Activated naive CD8-positive, alpha-beta T cell treated with anti-CD3 and anti-CD28 coated beads, Interleukin-2, amount 10 ng/mL, durations not matched to agents 7 days and 5 days (primary cell): ENCODE results near the gene PMS2. TPM values are rescaled to one million over a fixed set of nuclear protein-coding genes. Genes with fewer than 3 reads are reported as not detected.
"Not testable (repeated sequence)": the region's sequence is repeated elsewhere in the genome, so short reads cannot be mapped to it uniquely, and the experiment has no call there.

Source experiments
- ATAC-seq: fragments of 150-1000 bp; cut with Tn5 transposase; one replicate; pipeline ENCODE4 v1.10.0; 2021; ENCODE audit warnings: low read depth, moderate library complexity
- POLR2A ChIA-PET: fragments of 350-600 bp; sonication (Branson Sonifier 250); formaldehyde crosslinking; loops from one replicate; lab custom pipeline; 2021; ENCODE audit warnings: antibody characterized with exemption; lab: Charles Lee
- DNase-seq: peaks from one replicate; pipeline ENCODE4 v3.0.0; 2021
- H3K27ac Mint-ChIP-seq: one replicate; pipeline ENCODE4 v1.8.0; 2022; ENCODE audit warnings: mild to moderate bottlenecking, mixed read lengths
- H3K27me3 Mint-ChIP-seq: one replicate; pipeline ENCODE4 v1.8.0; 2022; ENCODE audit warnings: mild to moderate bottlenecking, moderate library complexity, mixed read lengths
- H3K36me3 Mint-ChIP-seq: one replicate; pipeline ENCODE4 v1.8.0; 2021; ENCODE audit warnings: mild to moderate bottlenecking, mixed read lengths
- H3K4me1 Mint-ChIP-seq: one replicate; pipeline ENCODE4 v1.8.0; 2021; ENCODE audit warnings: mixed read lengths
- H3K4me3 Mint-ChIP-seq: one replicate; pipeline ENCODE4 v1.8.0; 2022; ENCODE audit warnings: mild to moderate bottlenecking, moderate library complexity, mixed read lengths
- H3K9me3 Mint-ChIP-seq: one replicate; pipeline ENCODE4 v1.8.0; 2021; ENCODE audit warnings: mixed read lengths
- total RNA-seq, 2 experiments: library from RNA; stranded (reverse); gene quantifications; one replicate each; pipeline ENCODE4 v1.2.3, GENCODE V29; 2021

Gene PMS2
- total RNA-seq, 2 experiments from 2014 or later = 21.1 to 24.1 TPM

DNA sequence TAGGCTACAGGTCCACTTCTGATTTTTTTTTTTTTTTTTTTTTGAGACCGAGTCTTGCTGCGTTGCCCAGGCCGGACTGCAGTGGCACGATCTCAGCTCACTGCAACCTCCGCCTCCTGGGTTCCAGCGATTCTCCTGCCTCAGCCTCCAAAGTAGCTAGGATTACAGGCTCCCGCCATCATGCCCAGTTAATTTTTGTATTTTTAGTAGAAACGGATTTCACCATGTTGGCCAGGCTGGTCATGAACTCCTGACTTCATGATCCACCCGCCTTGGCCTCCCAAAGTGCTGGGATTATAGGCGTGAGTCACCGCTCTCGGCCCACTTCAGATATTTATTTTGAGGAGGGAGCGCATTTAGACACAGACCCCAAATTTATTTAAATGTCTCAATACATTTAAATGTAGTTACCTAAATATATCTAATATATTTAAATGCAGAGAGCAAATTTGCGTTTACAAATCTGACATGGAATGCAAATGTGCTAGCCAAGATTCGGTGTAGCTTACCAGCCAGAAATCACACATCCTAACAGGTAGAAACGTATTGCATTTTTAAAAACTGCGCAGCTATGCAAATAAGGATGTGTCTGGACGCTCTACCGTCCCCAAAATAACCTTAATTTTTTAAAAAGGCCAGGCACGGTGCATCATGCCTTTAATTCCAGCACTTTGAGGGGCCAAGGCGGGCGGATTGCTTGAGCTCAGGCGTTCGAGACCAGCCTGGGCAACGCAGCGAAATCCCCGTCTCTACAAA, 836 bp downstream of the PMS2 start:
- peak overlapping the region; percentile 89 for H3K4me3 Mint-ChIP-seq
- not testable (repeated sequence) for ATAC-seq, H3K27ac Mint-ChIP-seq, H3K9me3 Mint-ChIP-seq, H3K27me3 Mint-ChIP-seq, H3K36me3 Mint-ChIP-seq, DNase-seq
- POLR2A ChIA-PET = interaction anchor here (0.7 to 2.2 kb wide), 3 partner anchors 18 to 389 kb away, joined by 3 to 9 read pairs (median 3); no protein-coding TSS in a partner anchor
- peaks cover 22% of the 10 kb centered on the region for H3K4me1 Mint-ChIP-seq

- H3K4me3 Mint-ChIP-seq = peak overlapping the region; percentile 66
- H3K9me3 Mint-ChIP-seq = no peaks in the 10 kb centered on the region
- POLR2A ChIA-PET = no interaction called here
- peak overlapping the region; percentile 65 for H3K27ac Mint-ChIP-seq
- no peak for ATAC-seq
- H3K36me3 Mint-ChIP-seq = peaks cover 4% of the 10 kb centered on the region
- peaks cover 17% of the 10 kb centered on the region for H3K4me1 Mint-ChIP-seq
- H3K27me3 Mint-ChIP-seq = no peaks in the 10 kb centered on the region
- DNase-seq = no peak
Observed at GRCh38 chr7:6007386-6007785, 1.5 kb downstream of the PMS2 start.

DNA sequence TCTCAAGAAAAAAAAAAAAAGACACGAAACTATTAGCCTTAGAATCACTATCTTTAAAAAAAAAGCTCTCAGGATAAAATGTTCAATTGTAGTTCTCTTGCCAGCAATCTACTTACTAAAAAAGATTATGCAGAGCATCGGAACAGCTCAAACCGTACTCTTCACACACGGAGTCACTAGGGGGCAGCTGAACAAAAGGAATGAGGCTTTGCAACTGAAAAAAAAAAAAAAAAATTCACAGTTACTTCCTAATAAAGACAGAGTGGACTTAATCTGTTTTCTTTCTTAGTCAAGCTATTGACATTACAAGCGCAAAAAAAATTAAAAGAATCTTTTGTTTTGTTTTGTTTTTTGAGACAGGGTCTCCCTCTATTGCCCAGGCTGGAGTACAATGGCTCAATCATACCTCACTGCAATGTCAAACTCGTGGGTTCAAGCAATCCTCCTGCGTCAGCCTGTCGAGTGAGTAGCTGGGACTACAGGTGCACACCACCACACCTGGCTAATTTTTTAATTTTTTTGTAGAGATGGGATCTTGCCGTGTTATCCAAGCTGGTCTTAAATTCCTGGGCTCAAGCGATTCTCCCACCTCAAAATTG, 11.5 kb downstream of the PMS2 start:
- H3K4me1 Mint-ChIP-seq = peaks cover 1% of the 10 kb centered on the region
- ATAC-seq = no peak
- no peak overlapping the region for H3K4me3 Mint-ChIP-seq
- no peak overlapping the region for H3K27ac Mint-ChIP-seq
- H3K9me3 Mint-ChIP-seq = no peaks in the 10 kb centered on the region
- H3K36me3 Mint-ChIP-seq = peaks cover 15% of the 10 kb centered on the region
- no peak for DNase-seq
- H3K27me3 Mint-ChIP-seq = no peaks in the 10 kb centered on the region
- POLR2A ChIA-PET = interaction anchor here (1.2 kb wide), 1 partner anchor 109 kb away, joined by 3 read pairs; no protein-coding TSS in a partner anchor

DNA sequence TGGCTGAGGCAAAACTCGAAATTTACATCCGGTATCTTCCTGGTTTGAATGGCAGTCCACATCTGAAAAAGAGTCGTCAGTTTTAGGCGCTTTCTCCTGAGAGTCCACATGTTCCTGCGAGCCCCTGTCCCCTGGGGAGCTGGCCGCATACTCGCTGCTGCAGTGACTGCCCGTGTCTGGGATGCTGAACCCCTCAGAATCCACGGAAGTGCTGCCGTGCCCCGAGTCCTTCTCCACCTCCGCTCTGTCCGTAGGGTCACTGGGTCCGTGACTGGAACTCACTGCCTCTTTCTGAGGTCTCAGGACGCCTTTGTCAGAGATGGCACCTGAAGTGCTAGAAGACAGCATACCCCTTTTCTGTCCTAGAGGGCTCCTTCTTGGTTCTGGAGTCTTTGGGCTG, 21.8 kb downstream of the PMS2 start:
- POLR2A ChIA-PET, H3K9me3 Mint-ChIP-seq, H3K27me3 Mint-ChIP-seq, H3K4me3 Mint-ChIP-seq, H3K27ac Mint-ChIP-seq, DNase-seq, H3K4me1 Mint-ChIP-seq, ATAC-seq: not testable (repeated sequence)
- peaks cover 15% of the 10 kb centered on the region for H3K36me3 Mint-ChIP-seq

- POLR2A ChIA-PET, H3K27ac Mint-ChIP-seq, H3K9me3 Mint-ChIP-seq, H3K27me3 Mint-ChIP-seq, H3K4me1 Mint-ChIP-seq, H3K4me3 Mint-ChIP-seq, ATAC-seq, DNase-seq, H3K36me3 Mint-ChIP-seq: not testable (repeated sequence)
Observed at GRCh38 chr7:5979680-5980314, 29.1 kb downstream of the PMS2 start.

- H3K4me1 Mint-ChIP-seq, POLR2A ChIA-PET, H3K27me3 Mint-ChIP-seq, DNase-seq, H3K9me3 Mint-ChIP-seq, H3K36me3 Mint-ChIP-seq, H3K4me3 Mint-ChIP-seq, H3K27ac Mint-ChIP-seq, ATAC-seq: not testable (repeated sequence)
Observed at GRCh38 chr7:5973580-5973979, 35.3 kb downstream of the PMS2 start.

- POLR2A ChIA-PET, H3K4me1 Mint-ChIP-seq, DNase-seq, H3K27ac Mint-ChIP-seq, H3K4me3 Mint-ChIP-seq, H3K9me3 Mint-ChIP-seq, H3K27me3 Mint-ChIP-seq, H3K36me3 Mint-ChIP-seq: not testable (repeated sequence)
- ATAC-seq = peak; percentile 30
Observed at GRCh38 chr7:5970347-5970911, 38.4 kb downstream of the PMS2 start, which contains the start of gene RSPH10B. Gene RSPH10B (minus strand): TSS chr7:5970689. CDS start chr7:5967116, 3,573 bp downstream.

DNA sequence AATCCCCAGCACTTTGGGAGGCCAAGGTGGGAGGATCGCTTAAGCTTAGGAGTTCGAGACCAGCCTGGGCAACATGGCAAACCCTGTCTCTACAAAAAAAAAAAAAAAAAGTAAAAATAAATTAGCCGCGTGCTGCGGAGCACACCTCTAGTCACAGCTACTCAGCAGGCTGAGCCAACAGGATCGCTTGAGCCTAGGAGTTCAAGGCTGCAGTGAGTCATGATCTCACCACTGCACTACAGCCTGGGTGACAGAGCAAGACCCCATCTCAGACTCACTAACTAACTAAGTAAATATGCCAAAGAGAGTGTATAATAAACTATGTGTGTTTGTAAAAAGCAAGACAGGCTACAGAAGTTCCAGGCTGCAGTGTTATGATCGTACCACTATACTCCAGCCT, 45.0 kb downstream of the PMS2 start:
- H3K27me3 Mint-ChIP-seq, DNase-seq, H3K4me1 Mint-ChIP-seq, ATAC-seq, H3K27ac Mint-ChIP-seq, POLR2A ChIA-PET, H3K9me3 Mint-ChIP-seq, H3K36me3 Mint-ChIP-seq, H3K4me3 Mint-ChIP-seq: not testable (repeated sequence)

GRCh38 chr7:5963205-5963604, 45.6 kb downstream of the PMS2 start:
- H3K4me1 Mint-ChIP-seq, H3K4me3 Mint-ChIP-seq, H3K36me3 Mint-ChIP-seq, H3K27me3 Mint-ChIP-seq, H3K9me3 Mint-ChIP-seq, ATAC-seq, H3K27ac Mint-ChIP-seq, POLR2A ChIA-PET, DNase-seq: not testable (repeated sequence)

- DNase-seq, H3K36me3 Mint-ChIP-seq, POLR2A ChIA-PET, ATAC-seq, H3K4me1 Mint-ChIP-seq, H3K27me3 Mint-ChIP-seq, H3K27ac Mint-ChIP-seq, H3K9me3 Mint-ChIP-seq, H3K4me3 Mint-ChIP-seq: not testable (repeated sequence)
Observed at GRCh38 chr7:5934945-5935450, 73.9 kb downstream of the PMS2 start.

DNA sequence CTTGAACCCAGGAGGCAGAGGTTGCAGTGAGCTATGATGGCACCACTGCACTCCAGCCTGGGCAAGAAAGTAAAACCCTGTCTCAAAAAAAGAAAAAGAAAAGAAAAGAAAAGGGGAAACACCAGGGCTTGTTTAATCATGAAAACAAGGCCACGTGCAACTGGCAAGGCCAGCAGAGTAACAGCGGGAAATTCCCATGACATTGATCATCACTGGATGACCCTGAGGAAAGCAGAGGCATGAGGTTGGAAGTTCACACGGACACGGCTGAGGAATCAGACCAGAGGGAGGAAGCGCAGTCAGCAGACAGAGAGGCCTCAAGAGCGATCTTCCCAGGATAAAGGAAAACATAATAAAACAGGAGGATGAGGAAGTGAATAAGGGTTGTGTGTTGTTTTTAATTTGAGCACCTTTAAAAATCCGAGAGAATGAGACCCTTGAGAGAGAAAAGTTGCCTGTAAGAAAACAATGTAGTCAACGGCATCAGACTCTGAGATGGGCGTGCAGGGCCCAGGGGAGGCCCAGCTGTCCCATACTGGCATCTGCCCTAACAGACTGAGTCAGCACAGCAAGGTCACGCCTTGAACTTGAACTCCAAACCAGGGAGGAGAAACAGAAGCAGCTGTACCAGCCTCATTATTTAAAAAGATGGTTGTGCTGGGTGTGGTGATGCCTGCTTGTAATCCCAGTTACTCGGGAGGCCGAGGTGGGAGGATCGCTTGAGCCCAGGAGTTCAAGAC, 76.8 kb downstream of the PMS2 start:
- POLR2A ChIA-PET, DNase-seq, H3K4me3 Mint-ChIP-seq, H3K9me3 Mint-ChIP-seq, H3K27me3 Mint-ChIP-seq, H3K36me3 Mint-ChIP-seq, H3K4me1 Mint-ChIP-seq, H3K27ac Mint-ChIP-seq, ATAC-seq: not testable (repeated sequence)

GRCh38 chr7:5931250-5931649, 77.6 kb downstream of the PMS2 start:
- POLR2A ChIA-PET = not testable (repeated sequence)

DNA sequence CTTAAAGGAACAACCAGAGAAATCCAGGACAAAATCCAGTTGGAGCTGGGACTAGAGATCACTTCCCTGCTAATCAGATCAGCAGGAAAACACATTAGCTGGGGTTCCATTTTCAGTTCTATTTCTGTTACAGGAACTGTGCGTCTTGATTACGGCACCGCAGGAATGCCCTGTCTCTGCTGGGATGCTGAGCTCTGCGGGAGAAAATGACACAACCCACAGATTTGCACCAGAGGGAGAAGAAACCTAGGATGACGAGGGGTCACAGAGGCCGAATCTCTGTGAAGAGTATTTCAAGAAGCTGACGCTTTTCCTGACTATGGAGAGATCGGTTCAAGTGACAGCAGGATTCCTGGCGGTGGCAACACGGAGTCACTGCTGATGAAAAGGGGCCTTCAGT, 78.6 kb downstream of the PMS2 start:
- H3K27me3 Mint-ChIP-seq, H3K4me3 Mint-ChIP-seq, H3K36me3 Mint-ChIP-seq, DNase-seq, H3K27ac Mint-ChIP-seq, H3K4me1 Mint-ChIP-seq, H3K9me3 Mint-ChIP-seq, ATAC-seq, POLR2A ChIA-PET: not testable (repeated sequence)

More at GRCh38 chr7:5931250-5931649, 77.6 kb downstream of the PMS2 start:
- not testable (repeated sequence) for DNase-seq, H3K4me1 Mint-ChIP-seq, ATAC-seq, H3K27me3 Mint-ChIP-seq, H3K27ac Mint-ChIP-seq, H3K4me3 Mint-ChIP-seq, H3K9me3 Mint-ChIP-seq, H3K36me3 Mint-ChIP-seq
